HEK293T (cell line): ENCODE data around the gene ACKR3.

Experiments
- CTCF ChIA-PET: fragments of 350-600 bp; formaldehyde crosslinking; extraction: SDS; loops from one replicate; lab custom pipeline; 2021; ENCODE audit warnings: antibody characterized with exemption, inconsistent platforms; lab: Yijun Ruan, JAX
- POLR2A ChIA-PET: fragments of 350-600 bp; formaldehyde crosslinking; extraction: SDS; loops from one replicate; lab custom pipeline; 2020; ENCODE audit warnings: antibody characterized with exemption, inconsistent platforms; lab: Yijun Ruan, JAX
- DNase-seq: peaks from one replicate; pipeline ENCODE4 v3.0.0; 2012; ENCODE audit warnings: mixed read lengths; ENCODE audit errors: extremely low spot score
- ARNT ChIP-seq: fragments of 450-650 bp; IDR thresholded peaks from 2 replicates; pipeline ENCODE4 v1.6.1; 2017; ENCODE audit warnings: mild to moderate bottlenecking
- BHLHE40 ChIP-seq: fragments of 450-650 bp; IDR thresholded peaks from 2 replicates; pipeline ENCODE4 v1.6.1; 2016; ENCODE audit warnings: mild to moderate bottlenecking, moderate library complexity, borderline replicate concordance
- CTBP1 ChIP-seq: fragments of 450-650 bp; IDR thresholded peaks from 2 replicates; pipeline ENCODE4 v1.6.1; 2016; ENCODE audit warnings: borderline replicate concordance
- ELF4 ChIP-seq: fragments of 450-650 bp; IDR thresholded peaks from 2 replicates; pipeline ENCODE4 v1.6.1; 2017; ENCODE audit warnings: antibody characterized with exemption
- FOXA1 ChIP-seq: fragments of 450-650 bp; IDR thresholded peaks from 2 replicates; pipeline ENCODE4 v1.6.1; 2016; ENCODE audit warnings: mild to moderate bottlenecking
- FOXK2 ChIP-seq: fragments of 450-650 bp; IDR thresholded peaks from 2 replicates; pipeline ENCODE4 v1.6.1; 2016; ENCODE audit warnings: mild to moderate bottlenecking
- FOXM1 ChIP-seq: fragments of 450-650 bp; IDR thresholded peaks from 2 replicates; pipeline ENCODE4 v1.6.1; 2017; ENCODE audit warnings: mild to moderate bottlenecking, borderline replicate concordance
- HDGF ChIP-seq: fragments of 450-650 bp; IDR thresholded peaks from 2 replicates; pipeline ENCODE4 v1.6.1; 2017; ENCODE audit warnings: antibody characterized with exemption, borderline replicate concordance
- L3MBTL2 ChIP-seq: fragments of 450-650 bp; conservative IDR thresholded peaks from 2 replicates; pipeline ENCODE4 v1.6.1; 2016; ENCODE audit warnings: mild to moderate bottlenecking
- LEF1 ChIP-seq: fragments of 450-650 bp; IDR thresholded peaks from 2 replicates; pipeline ENCODE4 v1.6.1; 2017; ENCODE audit warnings: mild to moderate bottlenecking, borderline replicate concordance
- NFRKB ChIP-seq: fragments of 450-650 bp; IDR thresholded peaks from 2 replicates; pipeline ENCODE4 v1.6.1; 2016; ENCODE audit warnings: mild to moderate bottlenecking, moderate library complexity
- SP1 ChIP-seq: fragments of 450-650 bp; IDR thresholded peaks from 2 replicates; pipeline ENCODE4 v1.6.1; 2017
- SUZ12 ChIP-seq: fragments of 450-650 bp; IDR thresholded peaks from 2 replicates; pipeline ENCODE4 v1.6.1; 2016; ENCODE audit warnings: mild to moderate bottlenecking
- TARDBP ChIP-seq: fragments of 450-650 bp; IDR thresholded peaks from 2 replicates; pipeline ENCODE4 v1.6.1; 2016
- ZNF384 ChIP-seq: fragments of 450-650 bp; IDR thresholded peaks from 2 replicates; pipeline ENCODE4 v1.6.1; 2016
- TF ChIP-seq, protein P1 (sequence below): fragments of 450-650 bp; IDR thresholded peaks from 2 replicates; pipeline ENCODE4 v1.6.1; 2016

Gene ACKR3

DNA sequence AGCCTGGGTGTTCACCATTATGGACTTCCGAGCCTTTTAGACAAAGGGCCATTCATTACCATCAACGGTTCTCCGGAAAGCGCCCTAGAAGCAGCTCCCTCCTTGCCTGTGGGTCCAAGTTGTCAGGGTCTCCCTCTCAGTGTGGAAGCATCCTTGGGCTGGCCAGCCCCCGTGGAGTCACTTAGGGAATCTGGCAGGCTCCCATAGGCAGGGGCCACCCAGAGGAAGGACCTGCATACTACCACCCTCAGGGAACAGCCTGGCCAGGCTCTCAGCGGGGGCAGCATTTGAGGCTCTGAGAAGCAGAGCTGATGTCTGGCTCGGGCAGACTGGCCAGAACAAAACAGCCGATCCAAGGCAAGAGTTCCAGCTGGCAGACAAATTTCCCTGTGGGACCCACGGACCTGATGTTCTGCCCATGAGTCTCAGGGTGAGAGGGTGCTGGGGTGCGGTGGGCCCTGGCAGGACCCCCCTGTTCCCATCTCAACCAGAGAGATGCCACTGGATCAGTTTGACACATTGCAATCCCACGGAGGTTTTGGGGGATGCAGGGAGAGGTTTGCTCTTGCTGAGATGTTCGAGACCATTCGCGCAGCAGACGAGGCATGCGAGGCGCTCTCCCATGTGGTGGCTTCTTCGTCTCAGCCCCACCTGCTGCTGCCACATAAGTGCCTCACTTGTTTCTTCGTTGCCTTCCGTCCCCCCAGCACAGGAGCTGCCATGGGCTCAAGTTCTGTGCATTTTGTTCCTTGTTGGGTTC, 56.9 kb downstream of the ACKR3 start:
- ChIA-PET POLR2A (no interaction called here), CTCF (no interaction called here)
- TF ChIP-seq, protein P1, sequence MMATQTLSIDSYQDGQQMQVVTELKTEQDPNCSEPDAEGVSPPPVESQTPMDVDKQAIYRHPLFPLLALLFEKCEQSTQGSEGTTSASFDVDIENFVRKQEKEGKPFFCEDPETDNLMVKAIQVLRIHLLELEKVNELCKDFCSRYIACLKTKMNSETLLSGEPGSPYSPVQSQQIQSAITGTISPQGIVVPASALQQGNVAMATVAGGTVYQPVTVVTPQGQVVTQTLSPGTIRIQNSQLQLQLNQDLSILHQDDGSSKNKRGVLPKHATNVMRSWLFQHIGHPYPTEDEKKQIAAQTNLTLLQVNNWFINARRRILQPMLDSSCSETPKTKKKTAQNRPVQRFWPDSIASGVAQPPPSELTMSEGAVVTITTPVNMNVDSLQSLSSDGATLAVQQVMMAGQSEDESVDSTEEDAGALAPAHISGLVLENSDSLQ, result no peak
- no peak for TF ChIP-seq L3MBTL2
- no peak for TF ChIP-seq BHLHE40
- TF ChIP-seq FOXM1, result no peak
- no peak for TF ChIP-seq ELF4
- no peak for TF ChIP-seq ZNF384
- TF ChIP-seq TARDBP, result no peak
- TF ChIP-seq SUZ12, result no peak
- no peak for TF ChIP-seq FOXA1
- TF ChIP-seq ARNT, result no peak
- TF ChIP-seq SP1, result no peak
- no peak for TF ChIP-seq LEF1
- no peak for TF ChIP-seq CTBP1
- no peak for TF ChIP-seq FOXK2
- DNase-seq, result no peak

DNA sequence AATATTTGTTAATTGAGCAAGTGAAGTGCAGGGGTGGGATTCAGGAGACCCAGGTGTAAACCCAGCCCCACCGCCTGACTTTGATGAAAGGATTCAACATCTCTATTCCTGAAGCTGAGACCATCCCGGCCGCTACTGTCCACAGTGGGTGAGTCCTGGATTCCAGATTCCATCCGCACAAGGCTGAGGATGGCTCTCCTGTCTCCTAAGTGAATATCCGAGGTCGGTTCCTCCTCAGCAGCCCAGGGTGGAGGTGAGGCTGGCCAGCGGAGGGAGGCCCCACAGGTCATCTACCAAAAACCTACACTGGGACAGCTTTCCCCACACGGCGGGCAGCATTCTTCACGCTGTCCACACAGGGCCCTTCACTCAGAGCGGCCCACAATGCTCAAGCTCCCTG, 57.6 kb downstream of the ACKR3 start:
- no peak for DNase-seq
- CTCF ChIA-PET, result no interaction called here
- no peak for TF ChIP-seq ARNT
- no peak for TF ChIP-seq FOXM1
- no peak for TF ChIP-seq SUZ12
- no peak for TF ChIP-seq FOXK2
- TF ChIP-seq NFRKB, result no peak
- no peak for TF ChIP-seq FOXA1
- no peak for TF ChIP-seq ELF4
- TF ChIP-seq, protein P1, result no peak
- TF ChIP-seq HDGF, result no peak
- TF ChIP-seq TARDBP, result no peak
- TF ChIP-seq ZNF384, result no peak
- TF ChIP-seq CTBP1, result no peak
- no peak for TF ChIP-seq BHLHE40
- no peak for TF ChIP-seq SP1
- TF ChIP-seq LEF1, result no peak
- no peak for TF ChIP-seq L3MBTL2
- POLR2A ChIA-PET, result no interaction called here

DNA sequence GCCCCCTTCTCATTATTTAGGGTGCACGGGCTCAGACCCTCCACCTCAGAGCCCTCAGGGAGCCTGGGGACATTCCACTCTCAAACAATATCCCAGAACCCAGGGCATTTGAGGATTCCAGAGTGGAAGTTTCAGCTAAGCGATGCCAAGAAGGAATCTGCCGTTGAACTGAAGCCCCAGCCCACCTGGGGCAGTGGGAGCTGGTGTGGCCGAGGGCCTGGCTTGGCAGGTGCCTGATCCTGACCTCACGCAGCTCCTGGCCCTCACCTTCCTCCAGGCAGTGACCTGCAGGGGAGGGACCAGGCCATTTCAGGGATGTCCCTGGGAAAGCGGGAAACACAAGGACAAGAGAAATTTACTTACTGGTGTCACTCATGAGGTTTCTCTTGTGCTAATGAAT, 58.2 kb downstream of the ACKR3 start:
- POLR2A ChIA-PET, result no interaction called here
- DNase-seq, result no peak
- CTCF ChIA-PET, result no interaction called here
- TF ChIP-seq FOXK2 (no peak), HDGF (no peak), SP1 (no peak)

DNA sequence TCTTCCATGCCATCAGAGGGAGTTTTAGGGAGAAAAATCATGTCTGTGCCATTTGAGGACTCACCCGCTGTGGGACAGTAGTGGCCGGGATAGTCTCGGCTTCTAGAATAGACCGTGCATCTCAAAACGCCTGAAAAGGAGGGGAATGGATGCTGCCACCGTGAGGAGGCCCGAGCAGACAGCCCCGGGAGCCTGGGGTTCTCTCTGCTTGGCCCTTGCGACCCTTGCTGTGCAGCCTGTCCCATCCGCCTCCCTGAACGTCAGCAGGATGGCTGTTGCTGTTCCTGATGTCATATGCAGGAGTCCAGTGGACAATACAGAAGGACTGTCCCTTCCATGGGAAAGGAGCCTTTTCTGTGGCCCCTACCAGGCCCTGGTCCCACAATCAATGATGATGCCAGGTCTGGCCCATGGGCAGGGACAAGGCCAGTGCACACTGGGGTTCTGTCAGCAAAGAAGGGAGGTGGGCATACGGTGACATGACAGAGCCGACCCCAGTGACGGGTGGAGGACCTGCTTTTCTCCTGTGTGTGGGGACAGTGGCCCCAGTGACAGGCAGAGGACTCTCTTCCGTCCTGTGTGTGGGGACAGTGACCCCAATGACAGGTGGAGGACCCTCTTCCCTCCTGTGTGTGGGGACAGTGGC, 58.8 kb downstream of the ACKR3 start:
- POLR2A ChIA-PET, result no interaction called here
- no peak for DNase-seq
- TF ChIP-seq SP1 (no peak), ARNT (no peak), TARDBP (no peak), SUZ12 (no peak), FOXK2 (no peak), ZNF384 (no peak)
- TF ChIP-seq, protein P1, result no peak
- CTCF ChIA-PET, result no interaction called here

DNA sequence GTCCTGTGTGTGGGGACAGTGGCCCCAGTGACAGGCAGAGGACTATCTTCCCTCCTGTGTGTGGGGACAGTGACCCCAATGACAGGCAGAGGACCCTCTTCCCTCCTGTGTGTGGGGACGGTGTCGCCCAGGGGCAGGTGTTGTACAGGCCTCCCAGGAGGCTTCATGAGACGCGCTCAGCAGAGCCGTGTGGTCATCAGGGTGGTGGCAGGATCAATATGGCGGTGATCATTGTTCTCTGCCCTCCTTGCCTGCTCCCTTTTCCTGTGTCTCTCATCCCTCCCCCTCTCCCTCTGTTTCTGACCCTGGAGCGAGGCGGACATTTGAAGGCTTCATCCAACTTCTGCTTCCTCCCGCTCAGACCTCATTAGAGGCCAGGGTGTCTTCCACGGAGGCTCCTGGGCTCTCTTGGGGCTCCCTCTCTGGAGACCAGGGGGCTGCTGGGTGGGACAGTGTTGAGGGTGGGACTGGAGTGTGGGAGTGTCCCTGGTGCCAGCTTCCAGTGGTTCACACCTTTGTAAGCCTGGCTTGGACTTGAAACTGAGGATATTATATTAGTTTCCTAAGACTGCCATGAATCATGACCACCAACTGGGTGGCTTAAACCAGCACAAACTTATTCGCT, 59.5 kb downstream of the ACKR3 start:
- POLR2A ChIA-PET, result no interaction called here
- TF ChIP-seq BHLHE40 (no peak), ELF4 (no peak), ZNF384 (no peak), LEF1 (no peak), ARNT (no peak), TARDBP (no peak), FOXA1 (no peak), FOXK2 (no peak), HDGF (no peak), CTBP1 (no peak), L3MBTL2 (no peak), SP1 (no peak), NFRKB (no peak)
- TF ChIP-seq, protein P1, result no peak
- DNase-seq, result no peak
- CTCF ChIA-PET, result no interaction called here
